Spleen (tissue), 11 donors: ENCODE measurements around the gene MYPN. TPM values are rescaled to one million over a fixed set of nuclear protein-coding genes. Genes with fewer than 3 reads are reported as not detected.
"Not testable (repeated sequence)": the region's sequence is repeated elsewhere in the genome, so short reads cannot be mapped to it uniquely, and the experiment has no call there.

Experiments used
- DNase-seq: peaks from one replicate; pipeline ENCODE4 v3.0.0-alpha.2; 2020
- H3K27ac ChIP-seq, 8 donors: fragments of 200-600 bp; sonication (generic) in 7 of 8; 1 replicate in 4 of 8; 2 replicates in 4 of 8; pipeline versions ENCODE4 v1.5.0 to v1.8.0; 2016 to 2021; ENCODE audit warnings: inconsistent platforms in 4 of 8, mild to moderate bottlenecking in 4 of 8, moderate library complexity in 1 of 8
- H3K27me3 ChIP-seq, 7 donors: fragments of 200-600 bp; sonication (generic) in 6 of 7; replicated peaks in 1 of 7; 1 replicate in 4 of 7; 2 replicates in 3 of 7; pipeline versions ENCODE4 v1.5.0 to v1.8.0; 2016 to 2021; ENCODE audit warnings: inconsistent platforms in 3 of 7, mild to moderate bottlenecking in 1 of 7
- H3K36me3 ChIP-seq, 6 donors: fragments of 200-600 bp; sonication (generic) in 5 of 6; 1 replicate in 4 of 6; 2 replicates in 2 of 6; pipeline versions ENCODE4 v1.5.0 to v1.8.0; 2016 to 2021; ENCODE audit warnings: inconsistent platforms in 2 of 6
- H3K4me1 ChIP-seq, 6 donors: fragments of 200-600 bp; sonication (generic) in 5 of 6; 1 replicate in 3 of 6; 2 replicates in 3 of 6; pipeline versions ENCODE4 v1.5.0 to v1.8.0; 2016 to 2021; ENCODE audit warnings: inconsistent platforms in 3 of 6
- H3K4me3 ChIP-seq, 8 donors: fragments of 200-600 bp; sonication (generic) in 7 of 8; 1 replicate in 4 of 8; 2 replicates in 4 of 8; pipeline versions ENCODE4 v1.5.0 to v1.8.0; 2016 to 2021; ENCODE audit warnings: inconsistent platforms in 4 of 8, mild to moderate bottlenecking in 4 of 8, moderate library complexity in 2 of 8
- H3K9me3 ChIP-seq, 8 donors: fragments of 200-600 bp; sonication (generic) in 7 of 8; 1 replicate in 4 of 8; 2 replicates in 4 of 8; pipeline versions ENCODE4 v1.5.0 to v1.8.0; 2016 to 2021; ENCODE audit warnings: inconsistent platforms in 4 of 8
- POLR2A ChIP-seq, 3 donors: fragments of 450-650 bp; IDR thresholded peaks; one replicate each; pipeline ENCODE4 v1.5.1; 2017; ENCODE audit warnings: antibody characterized with exemption in 3 of 3, mild to moderate bottlenecking in 1 of 3
- POLR2AphosphoS5 ChIP-seq, 3 donors: sonication (generic); formaldehyde crosslinking; IDR thresholded peaks; one replicate each; pipeline ENCODE4 v1.5.1; 2017; ENCODE audit warnings: antibody characterized with exemption in 3 of 3
- WGBS, 5 donors: extraction: QIAGEN DNeasy Blood & Tissue Kit in 3 of 5; methylation state at CpG; one replicate each; pipeline versions ENCODE4 v1.1.5 to v1.1.7; 2013 to 2018; 5-methylcytosine and 5-hydroxymethylcytosine counted together
- intact Hi-C: fragments of 100-400 bp; cut with DNase I; formaldehyde crosslinking; loops from one replicate; pipeline ENCODE4 v1.15.0; 2023; ENCODE audit warnings: low total_unique reads
- polyA plus RNA-seq, 3 donors: library from polyadenylated mRNA; stranded (reverse); fragments of 200-250 nt; gene quantifications; one replicate each; pipeline ENCODE4 v1.2.1, GENCODE V29; 2013
- total RNA-seq, 7 donors: library from RNA; depleted of rRNA in 3 of 7; stranded (reverse); fragments of >200 nt in 3 of 7; fragmentation: NEBNext Ultra II Directional in 4 of 7; extraction: Animal tissue kit (Norgen Biotek cat#: 25700) in 4 of 7; gene quantifications; one replicate each; pipeline versions ENCODE4 v1.1.0 to v1.2.1, GENCODE V29; 2016 to 2021
- TF ChIP-seq, protein P1 (sequence below), 11 experiments: fragments of 200-600 bp in 7 of 11; fragments of 450-650 bp in 4 of 11; sonication (generic) in 4 of 11; IDR thresholded peaks in 8 of 11; conservative IDR thresholded peaks in 3 of 11; 1 replicate in 7 of 11; 2 replicates in 4 of 11; pipeline versions ENCODE4 v1.4.0 to v1.8.0; 2016 to 2021; ENCODE audit warnings: antibody characterized with exemption in 11 of 11, inconsistent platforms in 4 of 11, mild to moderate bottlenecking in 1 of 11
- donor health status: healthy with polysubstance abuse.
- donor health status: DM: no; HTN: no; CAD: no; lungs with moderate emphysema.
- donor health status: DM: no; HTN: no; CAD: no.
- donor health status: Bipolar disorder and iron deficiency.
- donor health status: healthy.
- donor health status: DM: no; HTN: no; CAD: no.
- donor health status: DM: yes; HTN: yes; CAD: no.

Gene MYPN
- total and polyA plus RNA-seq, 10 donors = 0.03 to 0.94 (median 0.06) TPM; not detected in 5

DNA sequence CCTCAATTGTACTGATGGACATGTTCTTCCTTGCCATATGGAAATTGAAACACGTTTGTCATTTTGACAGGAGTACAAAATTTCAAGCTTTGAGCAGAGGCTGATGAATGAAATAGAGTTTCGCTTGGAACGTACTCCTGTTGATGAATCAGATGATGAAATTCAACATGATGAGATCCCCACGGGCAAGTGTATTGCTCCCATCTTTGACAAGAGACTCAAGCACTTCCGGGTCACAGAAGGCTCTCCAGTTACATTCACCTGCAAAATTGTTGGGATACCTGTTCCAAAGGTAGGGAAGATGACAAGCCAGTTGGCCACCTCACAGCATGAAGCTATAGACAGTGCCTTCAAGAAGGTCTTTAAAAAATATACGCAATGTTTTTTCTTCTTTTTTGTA lies 79.5 kb downstream of the MYPN start:
- Histone ChIP-seq H3K36me3 (no peaks in the 10 kb centered on the region), H3K4me3 (no peak overlapping the region), H3K9me3 (no peaks in the 10 kb centered on the region), H3K27ac (no peak overlapping the region), H3K27me3 (peaks cover 0 to 11% (median 0%) of the 10 kb centered on the region in 7 donors), H3K4me1 (no peaks in the 10 kb centered on the region)
- WGBS, 5 donors = 85 to 94% (median 90%) methylated on average over 6 of the region's 6 CpGs
- TF ChIP-seq POLR2AphosphoS5 (IDR thresholded peaks at IDR 0.05) = no peak
- TF ChIP-seq, protein P1, sequence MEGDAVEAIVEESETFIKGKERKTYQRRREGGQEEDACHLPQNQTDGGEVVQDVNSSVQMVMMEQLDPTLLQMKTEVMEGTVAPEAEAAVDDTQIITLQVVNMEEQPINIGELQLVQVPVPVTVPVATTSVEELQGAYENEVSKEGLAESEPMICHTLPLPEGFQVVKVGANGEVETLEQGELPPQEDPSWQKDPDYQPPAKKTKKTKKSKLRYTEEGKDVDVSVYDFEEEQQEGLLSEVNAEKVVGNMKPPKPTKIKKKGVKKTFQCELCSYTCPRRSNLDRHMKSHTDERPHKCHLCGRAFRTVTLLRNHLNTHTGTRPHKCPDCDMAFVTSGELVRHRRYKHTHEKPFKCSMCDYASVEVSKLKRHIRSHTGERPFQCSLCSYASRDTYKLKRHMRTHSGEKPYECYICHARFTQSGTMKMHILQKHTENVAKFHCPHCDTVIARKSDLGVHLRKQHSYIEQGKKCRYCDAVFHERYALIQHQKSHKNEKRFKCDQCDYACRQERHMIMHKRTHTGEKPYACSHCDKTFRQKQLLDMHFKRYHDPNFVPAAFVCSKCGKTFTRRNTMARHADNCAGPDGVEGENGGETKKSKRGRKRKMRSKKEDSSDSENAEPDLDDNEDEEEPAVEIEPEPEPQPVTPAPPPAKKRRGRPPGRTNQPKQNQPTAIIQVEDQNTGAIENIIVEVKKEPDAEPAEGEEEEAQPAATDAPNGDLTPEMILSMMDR (IDR thresholded peaks at IDR 0.05 in 8 of 11, conservative IDR thresholded peaks at IDR 0.05 in 3 of 11) = no peak
- TF ChIP-seq POLR2A (IDR thresholded peaks at IDR 0.05) = no peak
- DNase-seq = no peak
- intact Hi-C loops = no loop called here

DNA sequence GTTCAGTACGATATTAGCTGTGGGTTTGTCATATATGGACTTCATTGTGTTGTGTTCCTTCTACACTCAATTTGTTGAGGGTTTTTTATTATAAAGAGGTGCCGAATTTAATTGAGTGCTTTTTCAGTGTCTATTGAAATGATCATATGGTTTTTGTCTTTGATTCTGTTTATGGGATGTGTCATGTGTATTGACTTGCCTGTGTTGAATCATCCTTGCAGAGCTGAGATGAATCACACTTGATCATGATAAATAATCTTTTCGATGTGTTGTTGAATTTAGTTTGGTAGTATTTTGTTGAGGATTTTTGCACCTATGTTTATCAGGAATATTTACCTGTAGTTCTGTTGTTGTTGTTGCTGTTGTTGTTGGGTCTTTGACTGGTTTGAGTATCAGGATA lies 82.8 kb downstream of the MYPN start:
- intact Hi-C loops = no loop called here
- Histone ChIP-seq H3K4me3 (no peak overlapping the region), H3K4me1 (no peaks in the 10 kb centered on the region), H3K27me3 (no peaks in the 10 kb centered on the region), H3K36me3 (no peaks in the 10 kb centered on the region), H3K9me3 (no peaks in the 10 kb centered on the region), H3K27ac (no peak overlapping the region)
- WGBS, 5 donors = 81 to 93% (median 90%) methylated on average over 3 of the region's 3 CpGs
- no peak for DNase-seq
- TF ChIP-seq POLR2AphosphoS5 (IDR thresholded peaks at IDR 0.05) = no peak
- TF ChIP-seq, protein P1 (IDR thresholded peaks at IDR 0.05 in 8 of 11, conservative IDR thresholded peaks at IDR 0.05 in 3 of 11) = no peak
- no peak for TF ChIP-seq POLR2A (IDR thresholded peaks at IDR 0.05)

DNA sequence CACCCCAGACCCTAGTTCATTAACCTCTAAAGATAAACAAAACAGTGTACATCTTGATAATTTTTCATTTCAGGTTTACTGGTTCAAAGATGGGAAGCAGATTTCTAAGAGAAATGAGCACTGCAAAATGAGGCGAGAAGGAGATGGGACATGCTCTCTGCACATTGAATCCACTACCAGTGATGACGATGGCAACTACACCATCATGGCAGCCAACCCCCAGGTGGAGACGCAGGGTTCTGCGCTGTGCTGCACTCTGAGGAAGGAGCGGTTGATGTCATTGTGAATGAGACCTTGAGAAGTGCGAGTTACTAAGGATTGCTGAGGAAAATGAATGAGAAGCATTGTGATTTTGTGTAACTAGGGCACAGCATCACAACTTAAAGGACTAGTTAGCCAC lies 85.0 kb downstream of the MYPN start:
- intact Hi-C loops = no loop called here

DNA sequence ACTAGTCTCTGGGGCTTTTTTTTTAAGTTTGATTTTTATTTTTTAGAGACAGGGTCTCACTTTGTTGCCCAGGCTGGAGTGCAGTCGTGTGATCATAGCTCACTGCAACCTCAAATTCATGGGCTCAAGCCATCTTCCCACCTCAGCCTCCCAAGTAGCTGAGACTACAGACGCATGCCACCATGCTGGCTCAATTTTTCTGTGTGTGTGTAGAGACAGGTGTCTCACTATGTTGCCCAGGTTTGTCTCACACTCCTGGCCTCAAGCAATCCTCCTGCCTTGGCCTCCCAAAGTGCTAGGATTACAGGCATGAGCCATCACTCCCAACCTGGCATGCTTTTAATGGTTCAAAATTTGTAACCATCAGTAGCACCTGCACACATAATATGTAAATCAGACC lies 86.5 kb downstream of the MYPN start:
- H3K27me3 ChIP-seq = peaks cover 0 to 25% (median 0%) of the 10 kb centered on the region in 7 donors
- H3K27ac ChIP-seq, H3K4me1 ChIP-seq, H3K36me3 ChIP-seq, H3K4me3 ChIP-seq, intact Hi-C loops, DNase-seq, H3K9me3 ChIP-seq: not testable (repeated sequence)
- WGBS, 5 donors = 86 to 95% (median 91%) methylated on average over 2 of the region's 2 CpGs

More for the DNA sequence above, 85.0 kb downstream of the MYPN start:
- WGBS, 5 donors = 72 to 88% (median 86%) methylated on average over 6 of the region's 6 CpGs
- no peak overlapping the region for H3K4me3 ChIP-seq
- H3K4me1 ChIP-seq = no peaks in the 10 kb centered on the region
- peaks cover 0 to 11% (median 0%) of the 10 kb centered on the region in 7 donors for H3K27me3 ChIP-seq
- no peak overlapping the region for H3K27ac ChIP-seq
- no peaks in the 10 kb centered on the region for H3K9me3 ChIP-seq
- DNase-seq = no peak
- no peaks in the 10 kb centered on the region for H3K36me3 ChIP-seq
- TF ChIP-seq, protein P1 (IDR thresholded peaks at IDR 0.05 in 8 of 11, conservative IDR thresholded peaks at IDR 0.05 in 3 of 11) = no peak
- no peak for TF ChIP-seq POLR2AphosphoS5 (IDR thresholded peaks at IDR 0.05)
- no peak for TF ChIP-seq POLR2A (IDR thresholded peaks at IDR 0.05)

DNA sequence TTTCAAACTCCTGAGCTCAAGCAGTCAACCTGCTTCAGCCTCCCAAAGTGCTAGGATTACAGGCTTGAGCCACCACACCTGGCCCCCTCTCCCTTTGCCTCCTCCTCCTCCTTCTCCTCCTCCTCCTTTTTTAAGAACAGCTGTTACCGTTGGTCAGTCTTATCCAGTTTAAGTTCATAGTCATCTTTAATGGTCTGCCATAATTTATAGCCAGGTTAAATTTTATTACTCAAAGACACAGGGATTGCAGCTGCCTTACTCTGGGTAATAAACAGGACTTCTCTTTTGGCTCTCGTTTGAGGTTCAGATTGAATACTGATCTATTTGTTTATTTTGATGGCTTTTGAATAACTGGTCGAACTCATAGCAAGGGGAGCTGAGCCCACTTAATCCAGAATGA lies 87.4 kb downstream of the MYPN start:
- intact Hi-C loops = no loop called here

More for the DNA sequence above, 87.4 kb downstream of the MYPN start:
- H3K9me3 ChIP-seq = no peaks in the 10 kb centered on the region
- DNase-seq = no peak
- TF ChIP-seq, protein P1 (IDR thresholded peaks at IDR 0.05 in 8 of 11, conservative IDR thresholded peaks at IDR 0.05 in 3 of 11) = no peak
- TF ChIP-seq POLR2AphosphoS5 (IDR thresholded peaks at IDR 0.05) = no peak
- H3K36me3 ChIP-seq = no peaks in the 10 kb centered on the region
- no peak overlapping the region for H3K4me3 ChIP-seq
- 59 to 76% (median 72%) methylated on average over 3 of the region's 3 CpGs for WGBS, 5 donors
- H3K4me1 ChIP-seq = peaks cover 0 to under 1% (median 0%) of the 10 kb centered on the region in 6 donors
- peaks cover 0 to 33% (median 0%) of the 10 kb centered on the region in 7 donors for H3K27me3 ChIP-seq
- no peak overlapping the region for H3K27ac ChIP-seq
